HepG2 (cell line): ENCODE measurements around the gene EPN2.

Source experiments
- CTCF ChIP-seq: sonication (generic); formaldehyde crosslinking; IDR thresholded peaks from 2 replicates; pipeline ENCODE4 v1.5.0; 2020; ENCODE audit warnings: mild to moderate bottlenecking, missing genetic modification reagents, moderate library complexity
- POLR2A ChIP-seq, 2 experiments: IDR thresholded peaks; 2 replicates each; pipeline ENCODE4 v1.6.1; 2011; ENCODE audit warnings: low read depth in 2 of 2, low read length in 2 of 2, mild to moderate bottlenecking in 1 of 2, moderate library complexity in 1 of 2; ENCODE audit not compliant: insufficient read depth in 1 of 2

DNA sequence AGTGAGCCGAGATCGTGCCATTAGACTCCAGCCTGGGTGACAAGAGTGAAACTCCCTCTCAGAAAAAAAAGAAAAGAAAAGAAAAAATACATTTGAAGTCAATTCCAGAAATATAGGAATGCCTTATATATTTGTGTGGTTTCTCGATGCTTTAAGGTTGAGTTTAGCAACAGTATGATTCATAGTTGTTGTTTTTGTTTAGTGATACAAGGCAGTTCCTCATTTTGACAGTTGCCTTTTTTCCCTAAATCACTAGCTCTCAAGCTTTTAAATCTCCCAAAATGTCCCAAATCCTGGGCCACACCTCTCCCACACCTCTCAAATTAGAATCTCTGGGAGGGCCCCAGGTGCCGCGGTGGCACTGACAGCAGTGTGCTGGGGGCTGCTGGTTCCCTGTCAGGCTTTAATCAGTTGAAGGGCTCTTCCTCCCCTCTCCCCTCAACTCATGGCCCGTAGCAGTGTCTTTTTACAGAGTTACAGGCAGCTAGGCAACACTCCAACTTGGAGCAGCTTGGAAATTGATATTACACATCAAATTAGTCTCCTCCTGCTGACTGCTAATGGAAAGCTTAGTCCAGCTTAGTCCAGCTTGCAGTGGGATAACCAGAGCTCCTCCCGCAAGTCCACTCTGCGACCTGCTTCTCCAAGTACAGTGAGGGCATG lies 58.4 kb downstream of the EPN2 start:
- no peak for TF ChIP-seq CTCF (CRISPR knock-in tag)
- TF ChIP-seq POLR2A (IDR thresholded peaks at IDR 0.05; ENCODE audit: insufficient read depth in 1 of 2, low read depth in 2 of 2, low read length in 2 of 2): no peak
